DND-41 (cell line): Measurements from ENCODE around the gene LIMK2.

Experiments used
- ATAC-seq: fragments of 200-7000 bp; cut with Tn5 transposase; 3 replicates; pipeline ENCODE4 v1.9.1; 2021; ENCODE audit warnings: low read depth; ENCODE audit not compliant: insufficient read depth
- DNase-seq: peaks from one replicate; pipeline ENCODE4 v3.0.0-alpha.2; 2020
- H2AFZ ChIP-seq: 2 replicates; pipeline ENCODE4 v1.6.0; 2012; ENCODE audit warnings: low read depth, low read length
- H3K27ac ChIP-seq: 2 replicates; pipeline ENCODE4 v1.5.1; 2012; ENCODE audit warnings: low read length, inconsistent platforms
- H3K27me3 ChIP-seq: fragments of 200-600 bp; sonication (generic); 2 replicates; pipeline ENCODE4 v1.6.0; 2012; ENCODE audit warnings: low read length, mild to moderate bottlenecking, inconsistent platforms; ENCODE audit not compliant: insufficient read depth, poor library complexity
- H3K36me3 ChIP-seq: 2 replicates; pipeline ENCODE4 v1.5.1; 2012; ENCODE audit warnings: low read length, inconsistent platforms; ENCODE audit not compliant: insufficient read depth
- H3K4me1 ChIP-seq: 2 replicates; pipeline ENCODE4 v1.5.1; 2012; ENCODE audit warnings: mild to moderate bottlenecking, low read length; ENCODE audit not compliant: insufficient read depth
- H3K4me2 ChIP-seq: 2 replicates; pipeline ENCODE4 v1.6.0; 2012; ENCODE audit warnings: mild to moderate bottlenecking, moderate library complexity, low read length, inconsistent platforms; ENCODE audit not compliant: insufficient read depth
- H3K4me3 ChIP-seq, 2 experiments: fragments of 200-600 bp in 1 of 2; shearing (Covaris generic) in 1 of 2; 2 replicates each; pipeline ENCODE4 v1.5.1; 2012 to 2016; ENCODE audit warnings: inconsistent platforms in 2 of 2, low read length in 2 of 2, mild to moderate bottlenecking in 2 of 2, low read depth in 1 of 2, moderate library complexity in 1 of 2
- H3K79me2 ChIP-seq: 2 replicates; pipeline ENCODE4 v1.6.0; 2012; ENCODE audit warnings: low read length, inconsistent platforms; ENCODE audit not compliant: insufficient read depth
- H3K9ac ChIP-seq: 2 replicates; pipeline ENCODE4 v1.6.0; 2012; ENCODE audit warnings: low read depth, mild to moderate bottlenecking, inconsistent platforms, low read length, moderate library complexity
- H3K9me3 ChIP-seq: 2 replicates; pipeline ENCODE4 v1.5.1; 2012; ENCODE audit warnings: low read length, moderate library complexity, mild to moderate bottlenecking, inconsistent platforms; ENCODE audit not compliant: insufficient read depth, severe bottlenecking
- H4K20me1 ChIP-seq: 2 replicates; pipeline ENCODE4 v1.6.0; 2012; ENCODE audit warnings: low read length; ENCODE audit not compliant: insufficient read depth
- CTCF ChIP-seq: IDR thresholded peaks from 2 replicates; pipeline ENCODE4 v1.5.1; 2012; ENCODE audit warnings: borderline replicate concordance, low read length, moderate library complexity, mild to moderate bottlenecking; ENCODE audit not compliant: poor library complexity, severe bottlenecking; ENCODE audit errors: extremely low read depth
- EZH2 ChIP-seq: IDR thresholded peaks from 3 replicates; pipeline ENCODE4 v1.6.1; 2012; ENCODE audit warnings: borderline replicate concordance, low read depth, mild to moderate bottlenecking, moderate library complexity, low read length, inconsistent platforms; ENCODE audit not compliant: severe bottlenecking

LIMK2 gene

GRCh38 chr22:31179345-31179744 lies 32.8 kb upstream of the LIMK2 start:
- Histone ChIP-seq H3K27ac (no peak overlapping the region), H3K4me2 (no peak overlapping the region), H3K9ac (no peak overlapping the region), H3K27me3 (no peaks in the 10 kb centered on the region), H3K4me1 (no peaks in the 10 kb centered on the region), H3K9me3 (no peaks in the 10 kb centered on the region), H3K79me2 (peaks cover 24% of the 10 kb centered on the region), H4K20me1 (0 out of 2 replicates have a peak, but pooled peaks cover 4% of the 10 kb centered on the region), H2AFZ (no peak overlapping the region), H3K4me3 (no peak overlapping the region), H3K36me3 (peaks cover 22% of the 10 kb centered on the region)
- ATAC-seq: no peak
- no peak for DNase-seq
- TF ChIP-seq EZH2 (no peak), CTCF (no peak)

GRCh38 chr22:31184015-31184414 lies 28.1 kb upstream of the LIMK2 start:
- TF ChIP-seq CTCF (no peak), EZH2 (no peak)

GRCh38 chr22:31185056-31185455 lies 27.0 kb upstream of the LIMK2 start:
- H3K36me3 ChIP-seq: peaks cover 33% of the 10 kb centered on the region
- H3K27me3 ChIP-seq: no peaks in the 10 kb centered on the region
- DNase-seq (no peak), ATAC-seq (no peak)
- no peak overlapping the region for H3K4me3 ChIP-seq
- H3K4me2 ChIP-seq: no peak overlapping the region
- no peak overlapping the region for H2AFZ ChIP-seq
- H3K9me3 ChIP-seq: no peaks in the 10 kb centered on the region
- no peaks in the 10 kb centered on the region for H3K4me1 ChIP-seq
- H3K27ac ChIP-seq: no peak overlapping the region
- TF ChIP-seq CTCF: no peak
- TF ChIP-seq EZH2: no peak
- peaks cover 8% of the 10 kb centered on the region for H3K79me2 ChIP-seq
- no peaks in the 10 kb centered on the region for H4K20me1 ChIP-seq
- H3K9ac ChIP-seq: no peak overlapping the region

More at GRCh38 chr22:31184015-31184414, 28.1 kb upstream of the LIMK2 start:
- Histone ChIP-seq H3K9ac (no peak overlapping the region), H3K4me1 (no peaks in the 10 kb centered on the region), H3K4me2 (no peak overlapping the region), H2AFZ (no peak overlapping the region), H3K9me3 (no peaks in the 10 kb centered on the region), H3K27ac (no peak overlapping the region), H3K27me3 (no peaks in the 10 kb centered on the region), H3K4me3 (no peak overlapping the region), H4K20me1 (no peaks in the 10 kb centered on the region), H3K79me2 (peaks cover 13% of the 10 kb centered on the region), H3K36me3 (peaks cover 33% of the 10 kb centered on the region)
- ATAC-seq: no peak
- DNase-seq: no peak

GRCh38 chr22:31187627-31188026 lies 24.5 kb upstream of the LIMK2 start:
- H4K20me1 ChIP-seq: peaks cover 6% of the 10 kb centered on the region; the same call in 1 of the 2 replicates
- no peaks in the 10 kb centered on the region for H3K9me3 ChIP-seq
- DNase-seq (no peak), ATAC-seq (no peak)
- peaks cover 41% of the 10 kb centered on the region for H3K36me3 ChIP-seq
- no peaks in the 10 kb centered on the region for H3K4me1 ChIP-seq
- H3K9ac ChIP-seq: no peak overlapping the region
- no peaks in the 10 kb centered on the region for H3K27me3 ChIP-seq
- H3K27ac ChIP-seq: no peak overlapping the region
- TF ChIP-seq EZH2: no peak
- no peak for TF ChIP-seq CTCF
- no peak overlapping the region for H3K4me3 ChIP-seq
- no peak overlapping the region for H3K4me2 ChIP-seq
- H2AFZ ChIP-seq: no peak overlapping the region
- H3K79me2 ChIP-seq: peaks cover 5% of the 10 kb centered on the region; the same call in 1 of the 2 replicates
